HG03103 (cell line): ENCODE results near the gene SYT7.

Experiments
- ATAC-seq: cut with Tn5 transposase; IDR thresholded peaks from one replicate; pipeline ENCODE4 v1.9.1; 2021; ENCODE audit warnings: low read depth; ENCODE audit not compliant: unreplicated experiment

Gene SYT7

GRCh38 chr11:61609000-61609979, 28.4 kb upstream of the SYT7 start:
- no peak for ATAC-seq

GRCh38 chr11:61607920-61608599, 27.2 kb upstream of the SYT7 start:
- no peak for ATAC-seq

GRCh38 chr11:61607426-61607825, 26.6 kb upstream of the SYT7 start:
- ATAC-seq = no peak

GRCh38 chr11:61603667-61604066, 22.8 kb upstream of the SYT7 start:
- ATAC-seq = no peak

- no peak for ATAC-seq
Measured at GRCh38 chr11:61602775-61603569, 22.1 kb upstream of the SYT7 start.

GRCh38 chr11:61601512-61601911, 20.6 kb upstream of the SYT7 start:
- no peak for ATAC-seq

GRCh38 chr11:61599968-61600710, 19.3 kb upstream of the SYT7 start:
- ATAC-seq = no peak

GRCh38 chr11:61598886-61599868, 18.3 kb upstream of the SYT7 start:
- no peak for ATAC-seq

GRCh38 chr11:61598374-61598773, 17.5 kb upstream of the SYT7 start:
- ATAC-seq = no peak

- no peak for ATAC-seq
Measured at GRCh38 chr11:61596990-61597389, 16.1 kb upstream of the SYT7 start.

- no peak for ATAC-seq
Measured at GRCh38 chr11:61596542-61596941, 15.7 kb upstream of the SYT7 start.

GRCh38 chr11:61594907-61595257, 14.0 kb upstream of the SYT7 start:
- ATAC-seq = no peak

GRCh38 chr11:61593151-61593550, 12.3 kb upstream of the SYT7 start:
- ATAC-seq = no peak

GRCh38 chr11:61592176-61592575, 11.3 kb upstream of the SYT7 start:
- no peak for ATAC-seq

- no peak for ATAC-seq
Measured at GRCh38 chr11:61589961-61590360, 9.1 kb upstream of the SYT7 start.

- no peak for ATAC-seq
Measured at GRCh38 chr11:61588728-61589191, 7.9 kb upstream of the SYT7 start.

GRCh38 chr11:61587951-61588727, 7.3 kb upstream of the SYT7 start:
- no peak for ATAC-seq

GRCh38 chr11:61587541-61587941, 6.7 kb upstream of the SYT7 start:
- ATAC-seq = no peak
